HepG2 (cell line): Measurements from ENCODE around the gene ACVR1B. TPM values are rescaled to one million over a fixed set of nuclear protein-coding genes. Genes with fewer than 3 reads are reported as not detected.

Experiments
- ATAC-seq: fragments of 200-7000 bp; cut with Tn5 transposase; 3 replicates; pipeline ENCODE4 v1.9.1; 2020; ENCODE audit warnings: mild to moderate bottlenecking, moderate library complexity
- BruUV-seq: library from RNA; stranded (reverse); fragments of 400-500 nt; replicated peaks from 2 replicates; lab custom pipeline; 2021; lab: Mats Ljungman, UMichigan
- CTCF ChIA-PET: fragments of 300-600 bp; formaldehyde crosslinking; extraction: SDS; loops from one replicate; lab custom pipeline; 2021; ENCODE audit warnings: low total read pairs, inconsistent platforms, low intra/inter-chr PET ratio; lab: Yijun Ruan, JAX
- POLR2A ChIA-PET: fragments of 350-600 bp; sonication (Branson Sonifier 250); formaldehyde crosslinking; loops from one replicate; lab custom pipeline; 2020; ENCODE audit warnings: antibody characterized with exemption, inconsistent platforms; lab: Yijun Ruan, JAX
- DNase-seq: peaks from one replicate; pipeline ENCODE4 v3.0.0-alpha.2; 2015; ENCODE audit warnings: low spot score
- FAIRE-seq: peaks from 3 replicates; lab custom pipeline; 2011; peaks lifted over from hg19 to GRCh38; lab: Jason Lieb, UNC
- H2AFZ ChIP-seq: one replicate; pipeline ENCODE4 v1.6.1; 2011; ENCODE audit warnings: low read length, inconsistent platforms
- H3K27ac ChIP-seq: fragments of 300-600 bp; 3 replicates; pipeline ENCODE4 v1.8.0; 2011; ENCODE audit warnings: mixed run types, mild to moderate bottlenecking, mixed read lengths, low read length, inconsistent platforms; ENCODE audit not compliant: insufficient read depth; ENCODE audit errors: extremely low read length
- H3K27me3 ChIP-seq, 2 experiments: fragments of 200-600 bp in 1 of 2; 2 replicates in 1 of 2; 3 replicates in 1 of 2; pipeline versions ENCODE4 v1.6.0 to v1.8.0; 2011; ENCODE audit warnings: low read length in 2 of 2, mild to moderate bottlenecking in 2 of 2, moderate library complexity in 2 of 2, inconsistent platforms in 1 of 2; ENCODE audit not compliant: insufficient read depth in 2 of 2, control insufficient read depth in 1 of 2
- H3K36me3 ChIP-seq, 2 experiments: fragments of 200-600 bp in 1 of 2; replicated peaks in 1 of 2; 2 replicates in 1 of 2; 3 replicates in 1 of 2; pipeline versions ENCODE4 v1.5.1 to v1.8.0; 2011; ENCODE audit warnings: low read length in 2 of 2, inconsistent platforms in 1 of 2; ENCODE audit not compliant: insufficient read depth in 2 of 2, control insufficient read depth in 1 of 2
- H3K4me1 ChIP-seq: 2 replicates; pipeline ENCODE4 v1.5.1; 2012; ENCODE audit warnings: low read length, inconsistent platforms; ENCODE audit not compliant: insufficient read depth
- H3K4me2 ChIP-seq: 2 replicates; pipeline ENCODE4 v1.6.0; 2011; ENCODE audit warnings: low read depth, low read length, inconsistent platforms
- H3K4me3 ChIP-seq, 3 experiments: fragments of 200-600 bp in 1 of 3; sonication (generic), shearing (Covaris generic) in 1 of 3; replicated peaks in 1 of 3; 2 replicates each; pipeline ENCODE4 v1.5.1; 2011 to 2016; ENCODE audit warnings: low read length in 3 of 3, inconsistent platforms in 2 of 3, low read depth in 2 of 3, mild to moderate bottlenecking in 2 of 3, control low read depth in 1 of 3, mixed read lengths in 1 of 3; ENCODE audit not compliant: insufficient read depth in 1 of 3
- H3K79me2 ChIP-seq: one replicate; pipeline ENCODE4 v1.6.1; 2011; ENCODE audit warnings: low read length, inconsistent platforms; ENCODE audit not compliant: insufficient read depth
- H3K9ac ChIP-seq: 2 replicates; pipeline ENCODE4 v1.6.0; 2011; ENCODE audit warnings: mild to moderate bottlenecking, low read depth, low read length, inconsistent platforms; ENCODE audit not compliant: insufficient read depth
- H3K9me3 ChIP-seq: 2 replicates; pipeline ENCODE4 v1.5.1; 2012; ENCODE audit warnings: mild to moderate bottlenecking, low read length
- H4K20me1 ChIP-seq: 2 replicates; pipeline ENCODE4 v1.6.0; 2011; ENCODE audit warnings: inconsistent platforms, mild to moderate bottlenecking, low read length, moderate library complexity; ENCODE audit not compliant: insufficient read depth
- ZNF263 ChIP-seq: sonication (generic); formaldehyde crosslinking; IDR thresholded peaks from 2 replicates; pipeline ENCODE4 v1.4.0; 2020; ENCODE audit warnings: missing genetic modification reagents
- ZNF468 ChIP-seq: sonication (generic); formaldehyde crosslinking; IDR thresholded peaks from 2 replicates; pipeline ENCODE4 v1.8.0; 2022; ENCODE audit warnings: mild to moderate bottlenecking, moderate library complexity, missing genetic modification reagents
- WGBS: methylation state at CpG from one replicate; pipeline ENCODE4 v1.1.6; 2017; ENCODE audit warnings: low lambda C conversion rate; 5-methylcytosine and 5-hydroxymethylcytosine counted together
- in situ Hi-C: cut with HindIII; loops from 2 replicates; pipeline ENCODE4 v1.10.0; 2017; ENCODE audit warnings: low pct_unique_long_range_greater_than_20kb; ENCODE audit not compliant: extremely low pct_ligation_motif_present
- intact Hi-C: fragments of 100-400 bp; cut with micrococcal nuclease; formaldehyde crosslinking; loops from one replicate; pipeline ENCODE4 v1.10.0; 2022; ENCODE audit not compliant: unreplicated experiment
- polyA plus RNA-seq, 8 experiments: library from polyadenylated mRNA; depleted of rRNA in 3 of 8; stranded (reverse) in 7 of 8; unstranded in 1 of 8; fragments of >200 nt; fragmentation: Illumina TruSeq in 4 of 8; extraction: Trizol in 4 of 8; gene quantifications; 2 replicates each; pipeline versions ENCODE4 v1.2.1 to v1.2.3, GENCODE V29; 2011 to 2016; ENCODE audit warnings: low read depth in 4 of 8, missing spikeins in 1 of 8, mixed read lengths in 1 of 8; ENCODE audit not compliant: insufficient read depth in 1 of 8
- total RNA-seq, 5 experiments: library from RNA; depleted of rRNA; stranded (reverse); fragments of >200 nt; fragmentation: Illumina TruSeq; extraction: Trizol; gene quantifications; 2 replicates each; pipeline ENCODE4 v1.2.3, GENCODE V29; 2016; ENCODE audit warnings: low read depth in 1 of 5
- TF ChIP-seq, protein P1 (sequence below): sonication (generic); formaldehyde crosslinking; IDR thresholded peaks from 2 replicates; pipeline ENCODE4 v1.4.0; 2020; ENCODE audit warnings: missing genetic modification reagents

ACVR1B gene
- total and polyA plus RNA-seq, 2 of the 13 experiments (the other 11 are each of a cell fraction or from before 2014, with no cell fraction given), result 8.9 to 12.1 TPM

DNA sequence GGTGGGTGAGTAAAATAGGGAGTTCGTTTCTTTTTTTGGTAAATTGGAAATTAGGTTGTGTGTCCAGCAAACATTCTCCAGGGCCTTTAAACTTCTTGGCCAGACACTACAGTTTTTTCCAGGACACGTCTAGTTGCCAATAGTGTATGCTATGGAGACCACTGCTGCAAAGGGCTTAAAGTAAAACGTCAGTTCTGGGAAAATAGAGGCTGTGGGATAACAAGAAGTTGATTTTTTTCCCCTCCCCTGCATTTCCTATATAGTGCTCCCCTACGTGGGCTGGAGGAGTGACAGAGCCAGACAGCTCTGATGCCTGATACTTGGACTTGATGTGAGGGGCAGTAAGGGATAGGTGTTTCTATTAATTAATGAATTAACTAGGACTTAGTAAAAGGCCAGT lies 2.4 kb downstream of the ACVR1B start:
- Histone ChIP-seq H3K4me2 (peak overlapping the region; percentile 93), H3K4me3 (peak overlapping the region; percentile 4 to 85 (median 77); a peak in 2 of 6 replicates), H3K27me3 (peaks cover 0 to 18% of the 10 kb centered on the region in 2 experiments; a peak in 3 of 5 replicates), H3K9me3 (no peaks in the 10 kb centered on the region), H2AFZ (no peak overlapping the region), H4K20me1 (no peaks in the 10 kb centered on the region), H3K36me3 (no peaks in the 10 kb centered on the region), H3K4me1 (peaks cover 61% of the 10 kb centered on the region), H3K79me2 (peaks cover 65% of the 10 kb centered on the region), H3K27ac (peak overlapping the region; percentile 14)
- CTCF ChIA-PET, result no interaction called here
- in situ Hi-C loops (no loop called here), intact Hi-C loops (loop anchor here (1.0 kb wide), 1 partner anchor 23 kb away; no protein-coding TSS in a partner anchor)
- WGBS, result 5% methylated on average over 4 of the region's 4 CpGs
- no TSS peak for BruUV-seq
- ATAC-seq (no peak), FAIRE-seq (no peak)
- POLR2A ChIA-PET, result no interaction called here
- TF ChIP-seq, protein P1, sequence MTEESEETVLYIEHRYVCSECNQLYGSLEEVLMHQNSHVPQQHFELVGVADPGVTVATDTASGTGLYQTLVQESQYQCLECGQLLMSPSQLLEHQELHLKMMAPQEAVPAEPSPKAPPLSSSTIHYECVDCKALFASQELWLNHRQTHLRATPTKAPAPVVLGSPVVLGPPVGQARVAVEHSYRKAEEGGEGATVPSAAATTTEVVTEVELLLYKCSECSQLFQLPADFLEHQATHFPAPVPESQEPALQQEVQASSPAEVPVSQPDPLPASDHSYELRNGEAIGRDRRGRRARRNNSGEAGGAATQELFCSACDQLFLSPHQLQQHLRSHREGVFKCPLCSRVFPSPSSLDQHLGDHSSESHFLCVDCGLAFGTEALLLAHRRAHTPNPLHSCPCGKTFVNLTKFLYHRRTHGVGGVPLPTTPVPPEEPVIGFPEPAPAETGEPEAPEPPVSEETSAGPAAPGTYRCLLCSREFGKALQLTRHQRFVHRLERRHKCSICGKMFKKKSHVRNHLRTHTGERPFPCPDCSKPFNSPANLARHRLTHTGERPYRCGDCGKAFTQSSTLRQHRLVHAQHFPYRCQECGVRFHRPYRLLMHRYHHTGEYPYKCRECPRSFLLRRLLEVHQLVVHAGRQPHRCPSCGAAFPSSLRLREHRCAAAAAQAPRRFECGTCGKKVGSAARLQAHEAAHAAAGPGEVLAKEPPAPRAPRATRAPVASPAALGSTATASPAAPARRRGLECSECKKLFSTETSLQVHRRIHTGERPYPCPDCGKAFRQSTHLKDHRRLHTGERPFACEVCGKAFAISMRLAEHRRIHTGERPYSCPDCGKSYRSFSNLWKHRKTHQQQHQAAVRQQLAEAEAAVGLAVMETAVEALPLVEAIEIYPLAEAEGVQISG (CRISPR knock-in tag), result peak; percentile 50; the same call in 1 of the 2 replicates
- TF ChIP-seq ZNF263 (CRISPR knock-in tag) (peak; percentile 55), ZNF468 (CRISPR knock-in tag) (no peak)
- TF ChIP-seq, all 625 proteins: peak for 2
- peak overlapping the region; percentile 55; the same call in 1 of the 2 replicates for H3K9ac ChIP-seq
- no peak for DNase-seq
